D341Med (cell line): ENCODE measurements around the gene PDP2.

Experiments
- DNase-seq: peaks from one replicate; pipeline ENCODE4 v3.0.0; 2012; ENCODE audit warnings: low spot score

Gene PDP2

DNA sequence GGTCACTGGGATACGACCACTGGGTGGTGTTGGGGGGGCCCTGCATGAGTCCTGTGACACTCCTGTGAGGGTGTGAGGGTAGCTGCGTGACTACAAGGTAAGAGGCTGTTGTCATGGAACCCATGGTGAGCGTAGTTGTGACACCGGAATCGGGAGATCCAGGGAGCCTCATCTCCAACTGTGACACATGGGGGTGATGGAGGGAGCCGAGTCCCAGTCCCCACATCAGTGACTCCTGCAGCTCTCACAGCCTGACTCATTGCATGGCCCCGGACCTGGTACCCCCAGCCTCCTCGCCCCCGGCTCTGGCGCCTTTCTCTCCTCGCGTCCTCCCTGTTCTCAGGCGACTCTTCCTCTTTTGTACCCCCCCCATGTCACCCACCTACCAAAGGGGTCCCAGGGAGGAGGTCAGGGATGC lies 24.1 kb downstream of the PDP2 start:
- DNase-seq: no peak

DNA sequence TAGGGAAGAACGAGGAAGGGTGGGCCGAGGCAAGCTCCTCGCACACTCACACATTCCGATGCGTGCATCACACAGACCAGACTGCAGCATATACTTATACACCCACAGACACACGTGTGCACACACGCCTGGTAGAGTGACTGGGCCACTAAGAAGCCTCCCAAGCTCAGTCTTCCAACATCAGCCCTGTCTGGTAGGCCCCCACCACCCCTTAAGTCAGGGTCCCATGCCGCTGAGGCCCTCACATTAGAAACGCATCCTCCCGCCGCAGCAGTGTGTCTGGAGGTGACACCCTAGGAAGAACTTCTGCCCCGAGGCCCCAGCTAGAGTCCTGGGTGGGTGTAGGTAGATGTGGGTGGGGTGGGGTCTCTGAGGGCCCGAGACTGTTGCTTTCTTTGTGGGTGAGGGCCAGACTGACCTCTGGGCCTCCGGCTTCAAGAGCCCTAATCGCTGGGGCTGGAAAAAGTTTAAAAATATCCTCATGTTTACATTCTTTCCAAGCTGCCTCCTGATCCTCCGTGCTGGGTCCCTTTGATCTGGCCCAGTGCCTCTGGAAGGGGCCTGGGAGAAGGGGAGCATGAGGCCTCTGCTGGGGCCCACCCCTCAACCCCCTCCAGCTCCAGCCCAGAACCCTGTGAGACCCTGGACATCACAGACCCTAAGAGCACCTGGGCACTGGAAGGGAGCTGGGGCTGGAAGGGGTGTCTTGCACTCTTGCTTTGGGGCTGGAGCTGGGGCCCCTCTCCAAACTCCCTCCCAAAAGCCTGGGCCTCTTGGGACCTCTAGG lies 24.7 kb downstream of the PDP2 start:
- DNase-seq: no peak

DNA sequence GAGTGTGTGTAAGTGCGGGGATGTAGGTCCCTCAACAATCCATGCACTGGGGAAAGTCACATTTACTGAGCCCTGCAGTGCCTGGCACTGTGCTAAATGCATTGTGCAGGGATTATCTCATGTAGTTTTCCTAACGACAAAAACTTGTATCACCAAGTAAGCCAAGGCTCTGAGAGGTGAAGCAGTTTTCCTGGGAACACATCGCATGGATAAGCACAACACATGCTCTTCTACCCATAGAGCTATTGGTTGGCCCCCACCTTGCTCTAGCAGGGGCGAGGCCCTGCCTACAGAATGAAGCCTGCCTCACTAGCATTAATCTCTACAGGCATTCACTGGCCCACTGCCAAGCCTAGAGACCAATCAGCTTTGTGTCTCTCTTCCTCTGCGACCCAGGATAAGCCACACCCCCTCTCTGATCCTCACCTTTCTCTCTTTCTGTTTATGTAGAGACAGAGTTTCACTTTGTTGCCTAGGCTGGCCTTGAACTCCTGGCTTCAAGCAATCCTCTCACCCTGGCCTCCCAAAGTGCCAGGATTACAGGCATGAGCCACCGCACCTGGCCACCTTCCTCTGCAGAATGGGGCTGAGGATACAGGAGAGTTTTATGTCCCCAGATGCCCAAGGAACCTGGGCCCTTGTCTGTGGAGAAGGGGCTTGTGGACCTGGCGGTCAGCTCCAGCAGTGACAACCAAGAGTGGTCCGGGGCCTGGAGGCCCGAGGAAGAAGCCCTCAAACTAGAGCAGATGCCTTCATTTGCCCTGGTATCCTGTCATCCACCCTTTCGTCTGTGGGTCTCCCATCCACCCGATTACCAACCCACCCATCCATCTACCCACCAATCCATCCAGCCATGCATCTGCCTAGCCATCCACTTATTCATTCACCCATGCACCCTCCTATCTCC lies 25.6 kb downstream of the PDP2 start:
- DNase-seq: peak; percentile 80

DNA sequence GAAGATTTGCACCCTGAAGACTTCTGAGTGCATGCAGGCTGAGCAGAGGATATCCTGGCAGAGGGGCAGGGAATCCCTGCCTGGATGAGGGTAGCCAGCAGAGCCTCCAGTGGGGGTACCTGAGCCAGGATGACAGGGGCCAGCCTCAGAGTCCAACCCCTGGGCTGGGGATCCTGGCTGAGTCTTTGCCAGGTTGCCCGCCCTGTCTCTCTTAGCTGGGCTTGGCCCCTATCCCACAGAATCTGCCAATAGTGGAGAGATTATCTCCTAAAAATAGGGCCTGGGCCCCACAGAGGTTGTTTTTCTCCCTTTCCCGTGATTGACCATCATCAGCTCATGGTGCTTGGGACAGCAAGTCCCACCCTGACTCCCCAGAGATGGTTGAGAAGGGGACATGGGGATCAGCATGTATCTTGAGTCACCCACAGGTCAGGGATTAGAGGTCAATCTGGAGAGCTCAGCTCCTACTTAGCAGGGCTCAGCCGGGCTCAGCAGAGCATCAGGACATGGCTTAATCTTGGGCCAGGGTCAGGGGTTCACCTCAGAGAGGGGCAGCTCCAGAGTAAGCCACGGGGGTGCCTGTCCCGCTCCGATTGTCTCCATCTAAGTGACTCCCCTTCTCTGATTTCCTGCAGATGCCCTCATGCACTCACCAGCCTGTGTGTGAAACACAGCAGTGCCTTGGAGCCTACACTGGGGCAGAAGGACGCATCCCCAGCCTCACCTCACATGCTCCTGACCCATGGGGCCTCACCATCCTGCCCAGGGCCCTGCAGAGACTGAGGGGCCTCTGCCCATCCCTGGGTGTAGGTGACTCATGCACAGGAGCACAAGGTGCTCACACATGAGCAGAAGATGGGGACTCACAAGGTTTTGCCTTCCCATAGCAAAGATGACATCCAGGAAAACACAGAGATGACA lies 26.9 kb downstream of the PDP2 start:
- DNase-seq: no peak

DNA sequence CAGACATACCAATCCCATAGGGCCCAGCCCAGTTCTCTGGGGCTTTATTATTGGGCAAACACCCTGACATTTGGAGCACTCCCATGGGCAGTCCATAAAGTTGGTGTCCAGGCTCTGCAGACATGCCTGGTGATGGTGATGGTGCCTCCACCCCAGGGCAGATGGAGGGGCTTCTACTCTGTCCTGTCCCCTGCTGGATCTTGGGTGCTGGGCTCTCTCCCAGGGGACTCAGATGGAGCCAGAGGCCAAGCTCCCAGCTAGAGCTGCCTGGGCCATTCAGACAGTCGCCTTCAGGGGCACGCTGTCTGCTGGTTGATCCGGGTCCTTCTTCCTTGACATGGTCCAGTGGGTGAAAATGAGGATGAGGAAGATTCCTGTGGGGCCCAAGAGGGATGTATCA lies 27.8 kb downstream of the PDP2 start:
- DNase-seq: no peak

DNA sequence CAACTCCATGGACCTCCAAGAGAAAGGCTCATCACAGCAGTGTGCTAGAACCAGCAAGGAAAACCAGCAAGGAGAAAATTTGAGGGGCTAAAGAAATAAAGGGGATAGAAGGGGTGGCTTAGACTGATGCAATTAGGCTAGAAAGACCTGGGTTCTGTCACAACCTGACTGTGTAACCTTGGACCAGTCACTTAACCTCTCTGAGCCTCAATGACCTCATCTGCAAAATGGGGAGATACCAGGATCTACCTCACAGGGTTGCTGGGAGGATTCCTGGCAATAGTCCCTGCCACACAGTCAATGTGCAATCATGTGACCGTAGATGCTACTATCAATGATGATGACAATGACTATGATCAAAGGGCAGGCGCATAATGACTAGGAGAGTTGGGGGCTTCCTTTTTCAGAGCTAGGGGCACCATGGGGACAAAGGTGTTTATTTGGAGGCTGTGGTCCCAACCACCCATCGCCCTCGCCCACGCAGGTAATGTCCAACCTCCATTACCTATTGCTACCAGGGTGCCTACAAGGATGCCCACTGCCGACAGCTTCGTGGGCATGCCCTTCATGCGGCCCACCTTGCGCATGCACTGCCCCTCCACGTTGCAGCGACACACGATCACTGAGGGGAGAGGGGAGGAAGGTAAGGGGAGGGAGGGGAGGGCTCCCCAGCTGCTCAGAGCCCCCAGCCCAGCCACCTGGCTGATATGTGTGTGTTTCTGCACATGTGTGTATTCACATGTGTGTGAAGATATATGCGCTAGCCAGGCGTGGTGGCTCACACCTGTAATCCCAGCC lies 28.6 kb downstream of the PDP2 start:
- DNase-seq: no peak

- DNase-seq: no peak
These were observed 30.0 kb downstream of the PDP2 start for GRCh38 chr16:66910175-66910940.

DNA sequence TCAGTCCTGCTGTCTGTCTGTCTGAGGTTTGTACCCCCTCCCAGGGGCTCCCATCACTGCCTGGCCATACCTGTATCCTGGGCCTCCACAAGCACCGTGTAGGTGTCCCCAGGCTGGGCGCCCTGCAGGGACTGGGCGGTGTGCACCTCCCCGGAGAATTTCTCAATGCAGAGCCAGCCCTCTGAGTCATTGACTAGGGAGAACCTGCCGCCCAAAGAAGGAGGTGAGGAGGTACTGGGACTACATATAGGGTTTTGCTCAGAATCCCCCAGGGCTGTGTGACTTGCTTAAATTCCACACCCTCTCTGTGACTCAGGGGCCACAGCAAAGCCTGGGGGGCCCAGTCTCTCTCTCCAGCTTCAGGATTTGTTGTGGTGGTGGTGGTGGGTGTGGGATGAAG lies 30.8 kb downstream of the PDP2 start:
- no peak for DNase-seq

DNA sequence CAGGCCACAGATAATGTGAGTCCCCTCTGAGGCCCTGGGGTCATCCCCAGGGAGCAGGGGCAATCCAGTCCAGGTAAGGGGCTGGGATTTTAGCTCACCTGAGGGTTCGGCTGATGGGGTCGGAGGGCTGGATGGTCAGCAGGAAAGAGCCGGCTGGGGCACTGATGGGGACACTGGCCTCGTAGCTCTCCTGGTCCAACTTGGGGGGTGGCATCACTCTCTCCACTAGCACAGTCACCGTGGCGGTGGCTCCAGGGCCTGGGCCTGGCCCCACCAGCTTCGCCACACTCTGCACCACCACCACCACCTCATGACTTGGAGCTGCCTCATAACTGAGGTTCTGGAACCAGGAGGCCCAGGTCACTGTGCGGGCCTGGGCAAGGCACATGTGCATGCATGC lies 31.5 kb downstream of the PDP2 start:
- no peak for DNase-seq

DNA sequence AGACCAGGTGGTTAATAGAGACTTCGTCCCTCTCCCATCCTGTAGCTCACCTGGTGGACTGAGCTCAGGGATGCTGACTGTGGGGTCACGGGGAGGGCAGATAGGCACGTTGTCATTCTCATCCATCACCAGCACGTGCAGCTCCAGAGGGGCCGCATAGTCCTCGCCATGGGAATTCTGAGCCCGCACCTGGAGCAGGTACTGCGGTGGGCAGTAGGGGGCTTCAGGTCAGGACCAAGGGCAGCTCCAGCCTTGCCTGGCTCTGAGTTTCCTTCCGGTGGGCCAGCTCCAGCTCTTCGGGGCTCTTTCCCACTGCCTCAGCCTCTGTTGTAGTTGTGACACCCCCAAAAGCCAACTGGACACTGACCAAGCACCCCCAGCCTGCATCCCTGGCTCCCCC lies 32.8 kb downstream of the PDP2 start:
- no peak for DNase-seq

GRCh38 chr16:66913711-66914110 lies 33.4 kb downstream of the PDP2 start:
- DNase-seq: no peak

DNA sequence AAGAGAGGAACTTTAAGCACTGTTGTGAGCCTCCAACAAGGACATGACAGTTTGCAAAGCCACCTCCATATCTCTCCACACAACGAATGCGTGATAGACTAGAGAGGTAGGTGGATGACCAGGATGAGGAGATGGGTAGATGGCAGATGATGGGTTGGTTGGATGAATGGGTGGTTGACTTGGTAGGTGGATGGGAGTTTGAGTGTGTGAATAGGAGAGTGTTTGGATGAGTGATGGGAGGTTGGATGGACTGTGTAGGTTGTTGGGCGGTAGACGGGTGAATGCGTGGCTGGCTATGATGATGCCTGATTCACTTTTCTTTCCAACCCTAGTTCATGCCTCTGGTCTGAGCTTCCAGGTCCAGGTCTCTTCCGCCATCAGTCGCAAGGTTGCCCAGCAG lies 34.2 kb downstream of the PDP2 start:
- no peak for DNase-seq

DNA sequence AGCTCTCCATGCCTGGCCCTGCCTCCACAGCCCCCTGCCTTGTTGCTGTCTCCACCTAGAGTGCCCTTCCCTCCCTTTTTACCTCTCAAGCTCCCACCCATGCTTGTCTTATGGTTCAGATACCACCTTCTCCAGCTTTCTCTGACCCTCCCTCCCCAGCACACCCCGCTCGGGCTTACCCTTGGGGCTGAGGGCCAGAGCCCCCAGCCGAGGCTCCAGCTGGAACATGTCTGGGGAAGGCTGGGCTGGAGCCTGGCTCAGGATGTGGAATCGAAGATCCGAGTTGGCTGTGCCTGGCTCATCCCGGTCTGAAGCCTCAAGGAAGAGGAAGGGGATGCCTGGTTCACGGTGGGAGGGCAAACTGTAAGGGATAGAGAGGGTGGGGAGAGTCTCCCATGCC lies 34.7 kb downstream of the PDP2 start:
- DNase-seq: no peak

DNA sequence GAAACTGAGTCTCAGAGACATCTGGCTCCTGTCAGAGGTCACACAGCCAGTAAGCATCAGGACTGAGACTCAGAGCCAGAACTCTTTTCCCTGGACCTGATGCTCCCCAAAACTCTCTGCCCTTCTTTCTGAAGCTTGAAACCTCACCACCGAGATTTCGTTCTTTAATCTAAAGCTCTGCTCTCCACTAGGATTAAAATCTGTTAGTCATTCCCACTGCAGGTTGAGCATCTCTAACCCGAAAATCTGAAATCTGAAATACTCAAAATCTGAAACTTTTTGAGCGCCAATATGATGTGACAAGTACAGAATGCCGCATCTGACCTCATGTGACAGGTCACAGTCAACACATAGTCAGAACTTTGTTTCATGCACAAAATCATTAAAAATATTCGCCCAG lies 36.2 kb downstream of the PDP2 start:
- no peak for DNase-seq

- DNase-seq: no peak
These were observed 37.4 kb downstream of the PDP2 start for GRCh38 chr16:66917741-66918140.

GRCh38 chr16:66918355-66918754 lies 38.0 kb downstream of the PDP2 start:
- DNase-seq: no peak

GRCh38 chr16:66918803-66919568 lies 38.7 kb downstream of the PDP2 start, which contains the start of gene CDH16:
Gene CDH16, minus strand, starts transcription at chr16:66918885. Its CDS starts 820 bp downstream, at chr16:66918065.
- no peak for DNase-seq

DNA sequence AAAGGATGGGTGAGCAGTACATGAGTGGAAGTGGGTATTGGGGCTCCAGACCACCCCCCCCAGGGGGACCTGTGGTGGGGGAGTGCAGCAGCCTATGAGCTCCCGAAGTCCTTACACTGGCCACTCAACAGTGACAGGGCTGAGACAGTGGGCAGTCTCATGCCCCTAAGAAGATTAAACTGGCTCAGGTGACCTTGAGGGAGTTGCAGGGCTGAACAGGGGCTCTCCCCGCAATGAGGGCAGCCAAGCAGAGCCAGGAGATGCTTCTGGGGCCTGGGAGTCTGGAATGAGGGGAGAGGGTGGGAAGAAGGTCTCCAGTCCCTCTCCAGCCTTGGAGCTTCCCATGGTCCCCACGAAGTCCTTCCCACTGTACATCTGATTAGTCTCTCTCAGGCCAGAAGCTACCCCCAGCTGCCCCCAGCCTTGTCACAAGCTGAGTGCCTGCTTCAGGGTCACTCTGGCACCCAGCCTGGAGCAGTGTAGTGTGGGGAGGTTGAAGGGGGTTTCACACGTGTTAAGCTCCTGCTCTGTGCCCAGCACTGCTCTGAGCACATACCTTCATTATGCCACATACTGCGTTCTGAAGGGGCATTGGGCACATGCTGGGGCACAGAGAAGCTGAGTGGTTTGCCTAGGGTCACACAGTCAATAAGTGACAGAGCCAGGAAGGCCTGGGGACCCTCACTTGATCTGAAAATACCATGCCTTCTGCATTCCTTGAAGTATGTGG lies 39.4 kb downstream of the PDP2 start:
- DNase-seq: no peak

- no peak for DNase-seq
These were observed 39.9 kb downstream of the PDP2 start for GRCh38 chr16:66920299-66920590.
